Measurements from ENCODE around the gene TAPT1.

DNA sequence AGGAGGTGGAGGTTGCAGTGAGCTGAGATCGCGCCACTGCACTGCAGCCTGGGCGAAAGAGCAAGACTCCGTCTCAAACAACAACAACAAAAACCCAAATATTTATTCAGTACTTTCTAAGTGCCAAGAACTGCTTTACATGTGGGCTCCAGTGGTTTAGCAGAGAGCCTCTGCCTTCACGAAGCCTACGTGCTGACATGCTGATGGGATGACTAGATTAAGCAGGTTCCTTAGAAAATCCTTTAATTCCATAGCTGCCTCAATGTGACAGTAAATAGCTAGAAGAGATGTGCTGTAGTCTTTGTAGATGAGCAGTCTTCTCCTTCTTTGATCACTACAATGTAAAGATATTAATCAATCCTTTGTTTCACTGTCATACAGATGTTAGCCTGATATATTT, 49.6 kb downstream of the TAPT1 start:
- TF ChIP-seq, protein P1, sequence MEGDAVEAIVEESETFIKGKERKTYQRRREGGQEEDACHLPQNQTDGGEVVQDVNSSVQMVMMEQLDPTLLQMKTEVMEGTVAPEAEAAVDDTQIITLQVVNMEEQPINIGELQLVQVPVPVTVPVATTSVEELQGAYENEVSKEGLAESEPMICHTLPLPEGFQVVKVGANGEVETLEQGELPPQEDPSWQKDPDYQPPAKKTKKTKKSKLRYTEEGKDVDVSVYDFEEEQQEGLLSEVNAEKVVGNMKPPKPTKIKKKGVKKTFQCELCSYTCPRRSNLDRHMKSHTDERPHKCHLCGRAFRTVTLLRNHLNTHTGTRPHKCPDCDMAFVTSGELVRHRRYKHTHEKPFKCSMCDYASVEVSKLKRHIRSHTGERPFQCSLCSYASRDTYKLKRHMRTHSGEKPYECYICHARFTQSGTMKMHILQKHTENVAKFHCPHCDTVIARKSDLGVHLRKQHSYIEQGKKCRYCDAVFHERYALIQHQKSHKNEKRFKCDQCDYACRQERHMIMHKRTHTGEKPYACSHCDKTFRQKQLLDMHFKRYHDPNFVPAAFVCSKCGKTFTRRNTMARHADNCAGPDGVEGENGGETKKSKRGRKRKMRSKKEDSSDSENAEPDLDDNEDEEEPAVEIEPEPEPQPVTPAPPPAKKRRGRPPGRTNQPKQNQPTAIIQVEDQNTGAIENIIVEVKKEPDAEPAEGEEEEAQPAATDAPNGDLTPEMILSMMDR (IDR thresholded peaks at IDR 0.05; ENCODE audit: insufficient read depth, low read depth, low read length): no peak
- TF ChIP-seq EZH2 (IDR thresholded peaks at IDR 0.05; ENCODE audit: insufficient read depth, low read length): no peak
